ENCODE measurements around the gene ITGB2. TPM values are rescaled to one million over a fixed set of nuclear protein-coding genes. Genes with fewer than 3 reads are reported as not detected.

Gene ITGB2
- total RNA-seq, 2 donors from 2014 or later, result 16.7 to 63.6 TPM

DNA sequence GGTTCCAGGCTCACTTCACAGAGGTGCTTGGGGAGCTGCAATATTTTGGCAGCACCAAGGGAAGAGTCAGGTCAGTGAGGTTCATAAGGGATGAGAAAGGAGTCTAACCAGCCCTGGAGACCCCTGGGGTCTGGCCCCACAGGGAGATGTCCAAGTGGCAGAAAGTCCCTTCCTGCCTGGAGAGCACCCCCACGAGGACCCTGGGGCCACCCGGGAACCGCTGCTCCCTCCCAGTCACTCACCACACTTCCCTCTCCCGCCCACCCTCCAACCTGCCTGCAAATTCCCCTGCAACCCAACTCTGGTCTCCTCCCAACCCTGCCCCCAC lies 6.5 kb upstream of the ITGB2 start:
- no peak overlapping the region for H3K4me3 ChIP-seq
- no peak for TF ChIP-seq CTCF (IDR thresholded peaks at IDR 0.05)
- H3K9me3 ChIP-seq, result no peaks in the 10 kb centered on the region
- H3K27ac ChIP-seq, result no peak overlapping the region
- H3K4me1 ChIP-seq, result peaks cover 0 to 30% of the 10 kb centered on the region in 2 donors
- no peaks in the 10 kb centered on the region for H3K36me3 ChIP-seq
- H3K27me3 ChIP-seq, result peaks cover 7 to 12% of the 10 kb centered on the region in 2 donors
- DNase-seq (ENCODE audit: low spot score), result no peak

DNA sequence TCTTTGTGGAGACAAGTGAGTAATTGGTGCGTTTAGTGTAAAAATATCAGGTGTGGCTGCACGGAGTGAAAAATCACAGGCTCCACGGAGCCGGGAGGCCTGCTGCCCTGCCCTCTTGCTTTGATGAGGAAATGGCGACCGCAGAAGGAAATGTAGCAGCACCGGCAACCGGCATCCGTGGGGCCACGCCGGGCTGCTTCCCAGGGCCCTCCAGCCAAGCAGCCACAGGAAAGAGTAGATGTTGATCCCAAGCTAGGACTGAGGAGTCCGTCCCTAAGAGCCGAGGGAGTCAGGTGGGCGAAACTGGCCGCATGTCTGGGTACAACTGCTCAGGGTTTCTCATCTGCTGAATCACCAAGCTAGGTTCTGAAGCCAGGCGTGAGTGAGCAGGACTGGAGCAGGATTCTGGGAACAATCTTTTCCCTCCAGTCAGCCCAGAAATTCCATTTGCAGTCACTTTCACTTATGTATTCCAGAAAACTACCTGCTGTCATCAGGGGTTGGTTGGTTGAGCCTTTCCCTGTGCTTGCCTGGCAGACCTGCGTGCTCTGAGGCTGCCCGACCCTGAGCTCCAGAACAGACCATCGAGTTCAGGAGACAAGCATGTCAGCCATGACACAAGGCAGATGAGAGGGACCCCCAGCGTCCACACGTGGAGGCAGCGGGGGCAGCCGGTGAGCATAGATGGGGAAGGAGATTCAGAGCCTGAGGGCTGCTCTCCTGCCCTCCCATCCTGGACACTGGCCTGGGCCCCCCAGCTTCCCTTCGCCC lies 5.8 kb upstream of the ITGB2 start:
- no peak overlapping the region for H3K27ac ChIP-seq
- H3K4me3 ChIP-seq, result no peak overlapping the region
- peaks cover 0 to 23% of the 10 kb centered on the region in 2 donors for H3K4me1 ChIP-seq
- no peak for TF ChIP-seq CTCF (IDR thresholded peaks at IDR 0.05)
- no peaks in the 10 kb centered on the region for H3K36me3 ChIP-seq
- DNase-seq (ENCODE audit: low spot score), result no peak
- H3K27me3 ChIP-seq, result peaks cover 5% of the 10 kb centered on the region in 2 donors
- H3K9me3 ChIP-seq, result no peaks in the 10 kb centered on the region

DNA sequence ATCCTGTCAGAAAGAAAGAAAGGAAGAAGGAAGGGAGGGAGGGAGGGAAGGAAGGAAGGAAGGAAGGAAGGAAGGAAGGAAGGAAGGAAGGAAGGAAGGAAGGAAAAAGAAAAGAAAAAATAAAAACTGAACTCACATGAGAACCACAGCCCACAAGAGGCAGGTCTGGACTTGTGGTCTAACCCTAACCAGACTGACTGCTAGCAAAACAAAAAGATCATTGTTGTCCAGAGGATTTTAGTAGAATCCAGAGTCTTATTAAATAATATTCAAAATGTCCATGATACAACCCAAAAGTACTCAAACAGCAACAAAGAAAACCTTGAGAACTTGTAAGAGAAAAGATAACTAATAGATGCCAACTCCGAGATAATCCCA lies 4.7 kb upstream of the ITGB2 start:
- TF ChIP-seq CTCF (IDR thresholded peaks at IDR 0.05), result no peak
- Histone ChIP-seq H3K4me1 (peaks cover 0 to 16% of the 10 kb centered on the region in 2 donors), H3K4me3 (no peak overlapping the region), H3K36me3 (no peaks in the 10 kb centered on the region), H3K9me3 (no peaks in the 10 kb centered on the region), H3K27me3 (peaks cover 0 to 3% of the 10 kb centered on the region in 2 donors), H3K27ac (no peak overlapping the region)
- no peak for DNase-seq (ENCODE audit: low spot score)

DNA sequence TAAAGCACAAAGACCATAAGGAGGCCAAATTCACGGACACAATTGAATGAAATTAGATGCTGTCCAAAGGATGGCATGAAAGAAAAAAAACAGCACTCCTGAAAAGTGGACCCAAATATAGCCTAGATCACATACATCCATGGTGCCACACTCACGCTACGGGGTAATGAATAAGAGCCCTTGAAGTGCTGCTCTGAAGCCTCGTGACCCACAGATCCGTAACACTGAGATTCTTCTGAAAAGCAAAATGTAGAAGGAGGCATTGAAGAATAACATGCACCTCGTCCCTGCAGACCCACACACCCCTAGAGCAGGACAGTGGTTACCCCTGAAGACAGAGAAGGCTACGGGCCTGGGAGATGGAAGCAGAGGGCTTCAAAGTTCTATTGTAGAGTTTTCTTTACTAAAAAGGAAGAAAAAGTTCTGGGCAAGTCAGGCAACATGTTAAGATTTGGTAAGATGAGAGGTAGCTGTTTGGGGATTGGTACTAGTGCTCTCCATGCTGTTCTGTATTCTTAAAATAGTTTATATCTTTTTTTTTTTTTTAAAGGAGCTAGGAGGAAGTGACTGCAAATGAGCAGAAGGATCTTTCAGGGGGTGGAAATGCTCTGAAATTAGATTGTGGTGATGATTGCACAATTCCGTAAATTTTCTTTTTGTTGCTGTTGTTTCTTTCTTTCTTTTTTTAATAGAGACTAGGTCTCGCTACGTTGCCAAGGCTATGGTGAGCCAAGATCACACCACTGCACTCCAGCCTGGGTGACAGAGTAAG lies 4.1 kb upstream of the ITGB2 start:
- no peak overlapping the region for H3K27ac ChIP-seq
- no peak for DNase-seq (ENCODE audit: low spot score)
- H3K4me3 ChIP-seq, result no peak overlapping the region

DNA sequence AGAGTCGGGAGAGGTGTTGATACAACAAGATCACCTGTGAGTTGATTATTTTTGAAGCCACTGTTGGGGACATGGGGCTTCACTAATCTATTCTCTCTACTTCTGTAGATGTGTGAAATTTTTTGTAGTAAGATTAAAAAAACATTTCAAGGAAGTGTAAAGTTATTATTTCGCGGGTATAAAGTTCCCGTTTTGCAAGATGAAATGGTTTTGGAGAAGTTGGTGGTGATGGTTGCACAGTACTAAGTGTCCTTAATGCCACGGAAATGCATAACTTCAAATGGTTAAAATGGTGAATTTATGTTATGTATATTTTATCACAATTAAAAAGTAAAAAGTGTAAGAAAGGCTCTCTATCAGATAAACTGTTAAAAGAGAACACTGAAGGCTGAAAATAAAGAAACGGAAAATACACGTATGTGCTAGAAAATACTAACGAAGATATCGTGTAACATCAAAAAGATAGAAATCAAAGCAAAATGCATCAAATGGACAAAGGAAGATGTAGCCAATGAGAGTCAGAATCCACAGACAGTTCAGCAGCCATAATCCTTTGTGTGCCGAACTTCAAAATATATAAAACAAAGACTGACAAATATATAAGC lies 2.9 kb upstream of the ITGB2 start:
- Histone ChIP-seq H3K4me3 (no peak overlapping the region), H3K9me3 (no peaks in the 10 kb centered on the region), H3K27me3 (no peaks in the 10 kb centered on the region), H3K36me3 (no peaks in the 10 kb centered on the region), H3K4me1 (peaks cover 0 to 16% of the 10 kb centered on the region in 2 donors), H3K27ac (no peak overlapping the region)
- TF ChIP-seq CTCF (IDR thresholded peaks at IDR 0.05), result no peak
- no peak for DNase-seq (ENCODE audit: low spot score)

More for the DNA sequence above, 4.1 kb upstream of the ITGB2 start:
- H3K36me3 ChIP-seq, result no peaks in the 10 kb centered on the region
- H3K27me3 ChIP-seq, result no peaks in the 10 kb centered on the region
- TF ChIP-seq CTCF (IDR thresholded peaks at IDR 0.05), result no peak
- peaks cover 0 to 16% of the 10 kb centered on the region in 2 donors for H3K4me1 ChIP-seq
- no peaks in the 10 kb centered on the region for H3K9me3 ChIP-seq
